Measurements from ENCODE around the gene ITPK1.

- TF ChIP-seq CTCF (IDR thresholded peaks at IDR 0.05) (no peak), POLR2A (IDR thresholded peaks at IDR 0.05) (no peak), POLR2AphosphoS5 (IDR thresholded peaks at IDR 0.05) (no peak), EP300 (IDR thresholded peaks at IDR 0.05) (no peak)
Measured at GRCh38 chr14:93048843-93049242, 66.9 kb downstream of the ITPK1 start.

Data from stomach (tissue), 4 donors.